Measurements from ENCODE around the gene CYP4F8.
"Not testable (repeated sequence)": the region's sequence is repeated elsewhere in the genome, so short reads cannot be mapped to it uniquely, and the experiment has no call there.

Gene CYP4F8

GRCh38 chr19:15644816-15645215 lies 29.8 kb downstream of the CYP4F8 start:
- DNase-seq (ENCODE audit: low read depth), result no peak

GRCh38 chr19:15649526-15649925 lies 34.5 kb downstream of the CYP4F8 start:
- no peak for DNase-seq (ENCODE audit: low read depth)

GRCh38 chr19:15650123-15650522 lies 35.1 kb downstream of the CYP4F8 start:
- not testable (repeated sequence) for DNase-seq (ENCODE audit: low read depth)

DNA sequence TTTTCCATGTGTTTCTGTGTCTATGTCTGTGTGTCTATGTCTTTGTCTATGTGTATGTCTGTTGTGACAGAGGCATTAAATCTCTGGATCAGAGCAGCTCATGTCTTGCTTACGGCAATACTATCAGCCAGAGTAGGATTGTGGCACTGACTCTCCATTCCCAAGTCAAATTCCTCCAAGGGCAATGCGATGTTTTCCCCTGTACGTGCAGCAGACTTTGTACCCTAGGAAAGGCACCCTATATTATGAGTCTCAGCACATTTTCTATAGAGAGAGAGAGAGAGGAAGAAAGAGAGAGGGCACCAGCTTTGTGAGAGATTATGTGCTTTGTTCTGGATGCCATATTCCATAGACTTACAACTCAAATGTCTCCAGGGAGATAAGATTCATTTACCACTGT lies 36.8 kb downstream of the CYP4F8 start:
- no peak for DNase-seq (ENCODE audit: low read depth)

DNA sequence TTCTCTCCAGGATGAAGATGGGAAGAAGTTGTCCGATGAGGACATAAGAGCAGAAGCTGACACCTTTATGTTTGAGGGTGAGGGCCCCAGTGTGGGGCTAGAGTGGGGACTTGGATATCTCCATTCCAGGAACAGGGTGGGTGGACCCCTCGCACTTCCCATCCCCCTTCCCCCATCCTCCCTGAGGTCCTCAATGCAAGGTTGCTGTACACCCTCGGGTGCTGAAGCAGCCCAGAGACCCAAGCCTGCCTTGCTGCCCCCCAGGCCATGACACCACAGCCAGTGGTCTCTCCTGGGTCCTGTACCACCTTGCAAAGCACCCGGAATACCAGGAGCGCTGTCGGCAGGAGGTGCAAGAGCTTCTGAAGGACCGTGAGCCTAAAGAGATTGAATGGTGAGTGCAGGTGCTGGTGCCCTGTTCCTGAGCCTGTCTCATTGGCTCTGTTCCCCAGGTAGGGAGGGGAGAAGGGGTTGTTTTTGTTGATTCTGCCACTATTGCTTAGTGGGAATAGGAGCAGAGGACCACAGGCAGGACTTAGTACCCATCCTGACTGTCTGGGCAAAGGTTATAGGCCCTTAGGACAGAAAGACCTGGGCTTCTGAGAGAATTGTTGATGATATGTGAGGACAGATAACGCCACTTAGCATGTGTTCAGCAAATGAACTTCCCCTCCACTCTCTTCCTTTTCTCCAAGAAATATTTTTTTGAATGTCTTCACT lies 37.7 kb downstream of the CYP4F8 start:
- DNase-seq (ENCODE audit: low read depth), result no peak

DNA sequence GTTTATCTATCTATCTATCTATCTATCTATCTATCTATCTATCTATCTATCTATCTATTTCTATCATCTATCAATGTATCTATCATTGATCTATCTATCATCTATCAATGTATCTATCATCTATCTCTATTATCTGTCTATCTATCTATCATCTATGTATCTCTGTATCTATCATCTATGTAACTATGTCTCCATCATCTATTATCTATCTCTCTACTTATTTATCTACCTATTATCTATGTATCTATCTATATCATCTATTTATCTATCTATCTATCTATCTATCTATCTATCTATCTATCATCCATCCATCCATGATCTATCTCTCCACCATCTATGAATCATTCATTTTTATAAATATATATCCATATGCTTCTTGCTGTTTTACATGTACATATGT lies 41.4 kb downstream of the CYP4F8 start:
- DNase-seq (ENCODE audit: low read depth), result no peak

DNA sequence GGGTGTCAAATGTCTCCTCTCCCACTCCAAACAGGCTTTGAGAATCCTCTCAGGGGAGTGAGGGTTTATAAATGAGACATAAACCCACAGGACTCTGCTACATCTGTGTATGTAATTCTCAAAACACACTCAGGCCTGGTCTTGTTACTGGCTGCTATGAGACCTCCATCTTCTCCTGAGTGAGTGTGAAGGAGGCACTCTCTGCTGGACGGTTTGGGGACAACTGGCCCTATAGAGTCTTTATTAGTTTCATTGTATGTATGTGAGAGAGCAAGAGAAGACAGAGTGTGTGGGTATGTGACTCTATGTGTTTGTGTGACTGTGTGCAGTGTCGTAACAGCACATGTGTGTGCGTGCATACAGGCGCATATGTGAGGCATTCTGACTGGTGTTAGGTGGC lies 48.2 kb downstream of the CYP4F8 start:
- no peak for DNase-seq (ENCODE audit: low read depth)

DNA sequence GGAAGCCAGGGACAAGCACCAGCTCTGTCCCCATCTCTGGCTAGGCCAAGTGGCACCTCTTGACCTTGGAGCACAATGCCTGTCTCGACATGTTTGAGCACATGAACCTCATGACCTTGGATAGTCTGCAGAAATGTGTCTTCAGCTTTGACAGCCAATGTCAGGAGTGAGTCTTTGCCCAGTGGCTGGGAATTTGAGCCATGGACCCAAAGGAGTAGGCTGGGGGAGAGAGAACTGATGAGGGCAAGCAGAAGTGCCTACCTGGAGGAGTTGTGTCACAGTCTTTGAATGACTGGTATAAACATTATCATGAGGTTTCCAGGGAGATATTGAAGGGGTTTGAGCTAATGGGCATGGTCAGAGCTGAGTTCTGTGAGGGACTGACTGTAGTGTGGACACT lies 51.2 kb downstream of the CYP4F8 start:
- DNase-seq (ENCODE audit: low read depth), result no peak

DNA sequence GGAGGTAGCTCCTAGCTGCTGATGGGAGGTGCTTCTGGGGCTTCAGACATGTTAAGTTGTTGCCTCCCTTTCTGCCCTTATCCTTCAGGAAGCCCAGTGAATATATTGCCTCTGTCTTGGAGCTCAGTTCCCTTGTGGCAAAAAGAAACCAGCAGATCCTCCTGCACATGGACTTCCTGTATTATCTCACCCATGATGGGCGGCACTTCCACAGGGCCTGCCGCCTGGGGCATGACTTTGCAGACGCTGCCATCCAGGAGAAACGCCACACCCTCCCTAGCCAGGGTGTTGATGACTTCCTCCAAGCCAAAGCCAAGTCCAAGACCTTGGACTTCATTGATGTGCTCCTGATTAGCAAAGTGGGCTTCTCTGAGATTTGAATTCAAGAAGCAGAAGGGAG lies 51.9 kb downstream of the CYP4F8 start:
- no peak for DNase-seq (ENCODE audit: low read depth)

GRCh38 chr19:15669440-15669839 lies 54.4 kb downstream of the CYP4F8 start:
- DNase-seq (ENCODE audit: low read depth), result no peak

DNA sequence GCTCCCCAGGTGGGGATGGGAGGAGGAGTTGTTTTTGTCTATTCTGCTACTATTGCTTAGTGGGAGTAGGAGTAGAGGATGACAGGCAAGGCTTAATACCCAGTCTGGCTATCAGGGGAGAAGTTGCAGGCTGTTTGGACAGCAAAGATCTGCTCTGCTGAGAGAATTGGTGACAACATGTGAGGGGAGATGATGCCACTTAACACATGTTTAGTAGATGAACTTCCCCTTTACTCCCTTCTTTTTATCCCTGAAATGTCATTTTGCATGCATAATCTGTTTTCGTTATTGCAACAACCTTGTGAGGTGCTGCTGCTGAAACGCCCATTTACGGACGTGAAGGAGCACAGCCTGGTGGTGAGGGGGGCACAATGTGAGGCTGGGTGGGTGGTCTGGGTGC lies 54.9 kb downstream of the CYP4F8 start:
- DNase-seq (ENCODE audit: low read depth), result no peak

GRCh38 chr19:15671237-15671821 lies 56.3 kb downstream of the CYP4F8 start:
- no peak for DNase-seq (ENCODE audit: low read depth)

GRCh38 chr19:15671891-15672579 lies 57.0 kb downstream of the CYP4F8 start:
- DNase-seq (ENCODE audit: low read depth), result no peak

DNA sequence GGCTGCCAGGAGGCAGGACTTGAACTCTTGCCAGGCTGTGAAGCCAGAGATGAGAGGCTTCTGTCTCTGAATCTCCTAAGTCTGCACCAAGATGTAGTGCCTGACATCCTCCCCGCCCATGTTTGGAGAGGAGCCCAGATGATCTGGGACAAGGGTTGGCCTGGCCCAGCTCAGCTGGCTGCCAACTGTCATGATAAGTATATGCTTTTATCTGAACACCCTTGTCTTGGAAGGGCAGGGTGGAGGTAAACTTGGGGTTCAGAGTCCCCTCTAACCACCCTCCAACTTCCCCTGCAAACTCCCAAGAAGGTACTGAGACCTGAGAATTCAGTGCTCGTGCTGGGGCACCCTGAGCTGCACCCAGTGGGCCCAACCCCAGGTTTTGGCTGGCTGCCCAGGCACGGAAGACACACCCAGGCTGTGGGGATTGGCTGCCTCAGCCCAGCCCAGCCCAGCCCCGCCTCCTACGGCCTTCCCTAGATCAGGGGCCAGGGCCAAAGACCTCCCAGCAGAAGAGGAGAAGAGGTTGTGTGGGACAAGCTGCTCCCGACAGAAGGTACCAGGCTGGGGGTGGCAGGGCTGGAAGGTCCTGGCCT lies 57.7 kb downstream of the CYP4F8 start, which contains the start of gene CYP4F12:
Gene CYP4F12, plus strand, starts transcription at position 508 of the 596 bp plus-strand sequence. CDS start 443 bp downstream, outside the sequence.
- DNase-seq (ENCODE audit: low read depth), result no peak

DNA sequence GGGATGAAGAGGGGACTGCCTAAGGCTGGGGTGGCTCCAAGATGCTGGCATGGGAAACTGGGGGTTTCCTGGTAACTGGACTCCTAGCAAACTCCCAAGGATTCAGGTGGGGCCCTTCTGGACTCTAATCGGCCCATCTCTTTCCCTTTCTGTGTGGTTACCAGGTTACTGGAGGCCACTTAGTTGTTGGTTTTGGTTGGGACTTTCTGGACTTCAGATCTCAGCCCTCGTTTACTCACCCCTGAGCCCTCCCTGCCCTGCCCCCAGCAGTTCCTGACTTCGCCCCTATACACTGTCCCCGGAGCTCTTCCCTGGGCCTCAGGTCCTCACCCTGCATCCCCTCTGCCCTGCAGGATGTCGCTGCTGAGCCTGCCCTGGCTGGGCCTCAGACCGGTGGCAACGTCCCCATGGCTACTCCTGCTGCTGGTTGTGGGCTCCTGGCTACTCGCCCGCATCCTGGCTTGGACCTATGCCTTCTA lies 58.2 kb downstream of the CYP4F8 start:
- DNase-seq (ENCODE audit: low read depth), result no peak

DNA sequence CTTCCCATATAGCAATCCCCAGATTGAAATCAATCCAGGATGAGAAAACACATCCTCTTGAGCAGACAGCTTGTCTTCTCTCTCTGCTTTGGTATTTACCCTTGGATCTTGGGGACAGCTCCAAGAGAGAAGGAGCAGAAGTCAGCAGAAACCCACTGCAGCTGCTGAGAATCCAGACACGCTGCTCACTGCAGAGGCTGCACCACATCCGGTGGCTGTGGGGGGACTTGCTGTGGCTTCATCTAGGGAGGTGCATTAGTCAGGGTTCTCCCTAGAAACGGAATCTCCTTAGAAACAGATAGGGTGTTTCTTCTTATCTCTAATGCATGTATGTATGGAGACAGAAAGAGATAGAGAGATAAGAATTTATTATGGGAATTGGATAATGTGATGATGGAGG lies 60.5 kb downstream of the CYP4F8 start:
- DNase-seq (ENCODE audit: low read depth), result no peak

- no peak for DNase-seq (ENCODE audit: low read depth)
Observed at GRCh38 chr19:15679089-15679488, 64.1 kb downstream of the CYP4F8 start.

DNA sequence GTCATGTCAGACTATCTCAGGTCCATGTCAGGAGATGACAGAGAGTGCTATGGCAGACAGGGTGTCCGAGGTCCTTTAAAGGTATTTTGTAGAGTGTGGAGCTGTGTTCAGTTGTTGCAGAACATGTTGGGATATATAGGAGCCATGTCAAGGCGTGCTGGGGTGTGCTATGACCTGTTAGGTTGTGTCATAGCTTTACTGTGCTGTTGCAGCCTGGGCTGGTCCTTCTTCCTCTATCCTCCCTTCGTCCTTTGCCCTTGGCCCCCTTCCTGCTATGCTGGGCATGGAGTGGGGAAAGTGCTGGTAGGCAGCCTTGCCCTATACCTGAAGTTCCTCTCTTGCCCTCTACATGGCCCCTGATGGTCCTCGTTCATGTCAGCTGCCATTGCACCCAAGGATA lies 64.8 kb downstream of the CYP4F8 start:
- DNase-seq (ENCODE audit: low read depth), result not testable (repeated sequence)

Data from non-pigmented ciliary epithelial cell (primary cell).